Measurements from ENCODE around the gene ENPP7. TPM values are rescaled to one million over a fixed set of nuclear protein-coding genes. Genes with fewer than 3 reads are reported as not detected.

ENPP7 gene
- polyA plus RNA-seq, 1 donor (not counting 4 experiments of a cell fraction or from before 2014, with no cell fraction given): not detected

GRCh38 chr17:79693419-79693818 lies 37.3 kb upstream of the ENPP7 start:
- dilution Hi-C loops (cut with MboI; ENCODE audit: extremely low pct_ligation_motif_present, low sequenced_read_pairs): no loop called here
- Histone ChIP-seq H3K9me3 (ENCODE audit: control insufficient read depth, low read depth, low read length) (no peaks in the 10 kb centered on the region), H3K9ac (ENCODE audit: control insufficient read depth, extremely low read depth, insufficient read depth, low read length) (no peak overlapping the region), H3K4me2 (ENCODE audit: control insufficient read depth, extremely low read depth, insufficient read depth, low read depth, low read length) (no peak overlapping the region), H3K4me3 (ENCODE audit: control insufficient read depth in 2 of 3, extremely low read depth in 1 of 3, insufficient read depth in 2 of 3, low read depth in 1 of 3, low read length in 3 of 3) (no peak overlapping the region), H3K27ac (ENCODE audit: control insufficient read depth, insufficient read depth, low read length) (no peak overlapping the region), H3K27me3 (ENCODE audit: control insufficient read depth, extremely low read depth, insufficient read depth, low read length) (peaks cover 34% of the 10 kb centered on the region), H3K9me1 (ENCODE audit: control insufficient read depth, extremely low read depth, insufficient read depth, low read length) (no peaks in the 10 kb centered on the region), H3K4me1 (ENCODE audit: control insufficient read depth, extremely low read depth, insufficient read depth, low read length) (no peaks in the 10 kb centered on the region), H3K36me3 (ENCODE audit: control insufficient read depth in 2 of 2, extremely low read depth in 1 of 2, insufficient read depth in 2 of 2, low read length in 2 of 2) (no peaks in the 10 kb centered on the region), H2AFZ (ENCODE audit: control insufficient read depth, low read length) (no peak overlapping the region), H4K20me1 (ENCODE audit: control insufficient read depth, extremely low read depth, insufficient read depth, low read length) (no peaks in the 10 kb centered on the region), H3K79me2 (ENCODE audit: control insufficient read depth, insufficient read depth, low read length) (no peaks in the 10 kb centered on the region)
- DNase-seq (ENCODE audit: low read depth, low spot score): no peak
- no peak for TF ChIP-seq CTCF (optimal IDR thresholded peaks at IDR 0.05 in 1 of 3, IDR thresholded peaks at IDR 0.05 in 1 of 3, conservative IDR thresholded peaks at IDR 0.05 in 1 of 3; ENCODE audit: extremely low read depth in 1 of 3, insufficient read depth in 2 of 3, low read length in 3 of 3)
- FAIRE-seq: no peak

GRCh38 chr17:79695293-79695790 lies 35.4 kb upstream of the ENPP7 start:
- TF ChIP-seq CTCF (optimal IDR thresholded peaks at IDR 0.05 in 1 of 3, IDR thresholded peaks at IDR 0.05 in 1 of 3, conservative IDR thresholded peaks at IDR 0.05 in 1 of 3; ENCODE audit: extremely low read depth in 1 of 3, insufficient read depth in 2 of 3, low read length in 3 of 3): no peak
- H3K9me1 ChIP-seq (ENCODE audit: control insufficient read depth, extremely low read depth, insufficient read depth, low read length): no peaks in the 10 kb centered on the region
- H3K4me1 ChIP-seq (ENCODE audit: control insufficient read depth, extremely low read depth, insufficient read depth, low read length): no peaks in the 10 kb centered on the region
- FAIRE-seq (no peak), DNase-seq (ENCODE audit: low read depth, low spot score) (no peak)
- H3K36me3 ChIP-seq (ENCODE audit: control insufficient read depth in 2 of 2, extremely low read depth in 1 of 2, insufficient read depth in 2 of 2, low read length in 2 of 2): no peaks in the 10 kb centered on the region
- peaks cover 33% of the 10 kb centered on the region for H3K27me3 ChIP-seq (ENCODE audit: control insufficient read depth, extremely low read depth, insufficient read depth, low read length)
- H3K4me3 ChIP-seq (ENCODE audit: control insufficient read depth in 2 of 3, extremely low read depth in 1 of 3, insufficient read depth in 2 of 3, low read depth in 1 of 3, low read length in 3 of 3): no peak overlapping the region
- dilution Hi-C loops (cut with MboI; ENCODE audit: extremely low pct_ligation_motif_present, low sequenced_read_pairs): no loop called here
- no peak overlapping the region for H3K9ac ChIP-seq (ENCODE audit: control insufficient read depth, extremely low read depth, insufficient read depth, low read length)
- no peaks in the 10 kb centered on the region for H3K9me3 ChIP-seq (ENCODE audit: control insufficient read depth, low read depth, low read length)
- H2AFZ ChIP-seq (ENCODE audit: control insufficient read depth, low read length): no peak overlapping the region
- no peak overlapping the region for H3K27ac ChIP-seq (ENCODE audit: control insufficient read depth, insufficient read depth, low read length)
- no peaks in the 10 kb centered on the region for H4K20me1 ChIP-seq (ENCODE audit: control insufficient read depth, extremely low read depth, insufficient read depth, low read length)
- H3K79me2 ChIP-seq (ENCODE audit: control insufficient read depth, insufficient read depth, low read length): no peaks in the 10 kb centered on the region
- H3K4me2 ChIP-seq (ENCODE audit: control insufficient read depth, extremely low read depth, insufficient read depth, low read depth, low read length): no peak overlapping the region
